Stimulated activated CD4-positive, alpha-beta T cell treated with anti-CD3 and anti-CD28 coated beads, Interleukin-2, amount 100 ng/mL, for 24 hours (primary cell): ENCODE measurements around the gene ADAMTS17.

ENCODE experiments used
- DNase-seq, 2 donors: peaks; one replicate each; pipeline ENCODE4 v3.0.0-alpha.2; 2020

Gene ADAMTS17

DNA sequence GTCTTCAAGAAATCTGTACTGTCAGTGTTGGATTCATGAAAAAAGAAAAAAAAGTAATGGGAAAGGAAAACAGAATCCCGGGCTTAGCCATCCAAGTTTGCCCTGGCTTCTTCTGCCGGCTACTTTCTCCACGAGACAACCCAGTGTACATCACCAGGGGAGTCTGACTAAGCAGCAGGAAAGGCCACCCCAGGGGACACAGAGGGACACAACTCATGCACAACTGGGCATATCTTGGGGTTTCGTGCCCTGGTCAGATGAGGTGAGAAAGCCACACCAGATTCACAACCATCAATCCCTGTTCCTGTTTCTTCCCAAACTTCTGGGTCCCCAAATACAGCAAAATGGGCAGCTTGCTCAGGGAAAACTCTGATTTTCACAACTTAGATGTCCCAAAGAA, 33.2 kb downstream of the ADAMTS17 start:
- no peak for DNase-seq

DNA sequence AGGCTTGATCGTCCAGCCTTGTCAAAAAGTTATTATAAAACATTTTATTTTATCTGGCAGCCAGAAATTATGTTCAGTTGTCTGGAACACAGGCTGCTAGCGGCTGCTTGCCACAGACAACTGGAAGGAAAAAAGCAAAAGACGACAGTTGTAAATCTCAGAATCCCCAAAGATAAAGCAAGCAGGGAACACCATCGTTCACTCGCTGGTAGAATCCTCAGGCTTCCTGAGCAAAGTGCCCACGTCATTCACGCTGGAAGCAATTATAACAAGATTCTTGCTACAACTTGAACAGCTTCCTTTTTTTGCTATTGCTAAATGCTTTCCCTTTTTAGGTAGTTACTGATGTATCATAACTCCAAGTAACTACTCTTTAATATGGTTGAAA, 33.6 kb downstream of the ADAMTS17 start:
- no peak for DNase-seq

DNA sequence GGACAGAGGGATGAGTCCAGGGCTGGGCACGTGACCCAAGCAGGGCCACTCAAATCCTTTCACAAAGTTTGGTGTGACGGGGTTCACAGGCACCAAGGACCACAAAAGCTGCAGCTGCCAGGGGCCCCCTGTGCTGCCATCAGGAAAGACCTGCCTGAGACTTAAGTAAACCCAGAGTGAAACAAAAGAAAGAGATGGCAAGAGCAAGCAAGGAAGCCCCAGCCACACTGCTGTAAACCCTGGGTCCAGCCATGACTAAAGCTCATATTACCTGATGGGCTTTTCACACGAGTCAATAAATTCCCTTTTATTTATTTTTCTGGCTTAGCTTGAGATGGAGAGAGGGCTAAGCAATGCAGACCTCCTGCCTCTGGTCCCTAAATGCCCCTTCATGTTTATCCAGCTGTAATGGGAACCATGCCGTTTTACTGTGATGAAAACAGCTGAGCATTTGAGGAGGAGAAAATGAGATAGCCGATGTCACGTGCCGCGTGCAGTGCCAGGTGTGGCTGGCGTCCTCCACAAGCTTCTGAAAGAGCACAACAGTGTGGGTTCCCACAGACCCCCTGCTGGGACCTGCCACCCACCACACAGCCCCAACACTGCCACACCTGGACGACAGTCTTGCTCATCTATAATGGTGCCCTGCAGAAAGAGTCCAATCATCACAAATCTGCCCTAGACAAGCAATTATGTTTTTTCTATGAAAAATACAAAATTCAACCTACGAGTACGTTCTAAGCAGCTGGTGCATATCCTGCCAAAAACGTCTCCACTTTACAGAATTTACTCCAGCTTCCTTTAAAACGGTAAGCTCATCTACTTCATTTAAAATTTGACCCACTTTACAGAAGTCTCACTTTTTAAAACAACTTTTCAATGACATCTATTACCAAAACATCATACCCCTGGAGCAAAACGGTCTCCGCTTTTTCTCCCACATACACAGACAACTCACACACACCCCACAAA, 34.2 kb downstream of the ADAMTS17 start:
- DNase-seq = no peak

DNA sequence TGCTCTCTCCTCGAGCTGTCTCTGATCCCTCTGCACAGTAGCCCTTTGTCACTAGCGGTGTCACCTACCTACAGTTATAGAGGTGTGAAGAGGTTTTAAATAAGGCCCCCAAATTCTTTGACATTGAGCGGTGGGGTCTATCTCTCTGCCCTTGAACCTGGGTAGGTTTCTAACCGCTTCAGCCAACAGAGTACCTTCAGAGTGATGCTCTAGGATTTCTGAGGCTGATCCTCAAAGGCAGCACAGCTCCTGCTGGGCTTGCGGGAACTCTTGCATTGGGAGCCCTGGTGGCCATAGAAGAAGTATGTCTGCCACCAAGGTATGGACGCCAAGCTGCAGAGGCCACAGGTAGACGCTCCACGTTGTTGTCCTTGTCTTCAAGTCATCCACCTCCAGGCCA, 35.7 kb downstream of the ADAMTS17 start:
- no peak for DNase-seq

DNA sequence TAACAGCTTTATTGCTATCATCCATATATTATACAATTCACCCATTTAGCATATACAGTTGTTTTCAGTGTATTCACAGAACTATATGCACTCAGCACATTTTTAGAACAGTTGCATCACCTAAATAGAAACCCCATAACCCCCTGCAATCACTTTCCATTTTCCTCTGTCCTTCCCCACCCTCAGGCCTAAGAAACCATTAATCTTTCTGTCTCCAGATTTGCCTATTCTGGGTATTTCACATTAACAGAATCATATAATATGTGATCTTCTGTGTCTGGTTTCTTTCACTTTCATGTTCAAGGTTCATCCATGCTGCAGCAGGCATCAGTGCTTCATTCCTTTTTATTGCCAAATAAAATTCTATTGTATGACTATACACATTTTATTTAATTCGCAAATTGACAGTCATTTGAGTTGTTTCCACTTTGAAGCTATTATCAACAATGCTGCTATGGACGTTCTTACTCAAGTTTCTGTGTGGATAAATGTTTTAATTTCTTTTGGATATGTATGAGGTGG, 39.8 kb downstream of the ADAMTS17 start:
- no peak for DNase-seq

DNA sequence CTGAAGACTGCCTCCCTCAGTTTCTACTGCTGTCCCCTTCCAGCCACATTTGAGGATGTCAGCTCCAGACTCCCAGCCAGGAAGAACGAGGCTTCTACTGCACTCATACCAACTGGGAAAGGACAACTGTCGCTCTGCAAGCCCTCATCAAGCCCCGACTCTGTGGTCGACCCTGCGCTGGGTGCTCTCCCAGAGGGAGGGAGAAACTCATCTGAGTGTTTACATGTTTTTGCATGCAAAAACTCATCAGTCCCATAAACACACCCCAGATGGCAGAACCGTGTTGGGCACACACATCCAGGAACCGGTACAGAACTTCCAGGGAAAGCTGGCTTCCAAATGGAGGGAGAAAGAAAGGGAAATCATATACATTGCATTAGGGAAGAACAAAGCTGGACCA, 43.5 kb downstream of the ADAMTS17 start:
- no peak for DNase-seq

DNA sequence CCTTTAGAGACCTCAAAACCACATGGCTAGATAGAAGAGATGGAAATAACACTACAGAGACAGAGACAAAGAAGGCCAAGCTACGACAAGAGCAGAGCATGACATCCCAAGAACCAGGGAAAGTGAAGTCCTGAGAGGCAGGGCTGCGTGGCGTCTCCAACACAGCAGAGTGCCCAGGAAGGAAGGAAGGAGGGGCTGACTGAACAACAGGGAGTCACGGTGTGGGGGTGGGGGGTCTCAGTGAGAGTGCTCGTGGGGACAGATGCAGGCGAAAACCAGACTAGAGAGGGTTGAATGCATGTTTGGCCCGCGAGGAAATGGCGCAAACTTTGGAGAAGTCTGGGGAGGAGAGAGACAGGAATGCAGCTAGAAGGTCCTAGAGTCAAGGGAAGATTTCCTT, 44.0 kb downstream of the ADAMTS17 start:
- DNase-seq = no peak

DNA sequence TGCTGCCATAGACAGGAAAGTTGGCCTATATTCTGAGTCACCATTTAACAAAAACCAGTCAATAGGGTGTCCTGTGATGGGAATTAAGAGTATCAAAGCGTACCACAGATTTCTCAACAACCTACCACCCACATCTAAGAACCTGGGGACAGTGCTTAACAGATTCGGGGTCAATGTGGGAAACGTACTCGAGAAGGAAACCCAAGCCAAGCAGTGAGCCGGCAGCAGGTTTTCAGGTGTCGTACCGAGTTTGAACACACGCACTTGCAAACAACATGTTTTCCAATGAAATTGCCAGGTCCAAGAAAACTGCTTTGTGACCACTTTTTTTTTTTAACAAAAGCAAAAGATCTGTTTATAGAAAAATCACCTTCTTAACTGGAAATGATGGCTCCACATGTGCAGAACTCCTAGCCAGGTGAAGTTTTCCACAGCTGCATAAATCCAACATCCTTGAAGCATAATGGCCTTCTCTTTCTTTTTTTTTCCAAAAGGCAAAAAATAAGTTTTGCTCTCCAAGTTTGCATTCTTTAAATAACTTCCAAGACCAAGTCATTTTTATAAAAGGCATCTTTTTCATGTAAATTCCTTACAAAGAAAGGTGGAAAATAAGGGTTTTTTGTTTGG, 45.7 kb downstream of the ADAMTS17 start:
- no peak for DNase-seq

DNA sequence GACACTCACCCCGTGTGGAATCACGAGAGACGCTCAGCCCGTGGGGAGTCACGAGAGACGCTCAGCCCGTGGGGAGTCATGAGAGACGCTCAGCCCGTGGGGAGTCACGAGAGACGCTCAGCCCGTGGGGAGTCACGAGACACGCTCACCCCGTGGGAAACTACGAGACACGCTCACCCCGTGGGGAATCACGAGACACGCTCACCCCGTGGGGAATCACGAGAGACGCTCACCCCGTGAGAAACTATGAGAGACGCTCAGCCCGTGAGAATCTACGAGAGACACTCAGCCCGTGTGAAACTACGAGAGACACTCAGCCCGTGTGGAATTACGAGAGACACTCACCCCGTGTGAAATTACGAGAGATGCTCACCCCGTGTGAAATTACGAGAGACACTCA, 49.8 kb downstream of the ADAMTS17 start:
- DNase-seq = no peak

DNA sequence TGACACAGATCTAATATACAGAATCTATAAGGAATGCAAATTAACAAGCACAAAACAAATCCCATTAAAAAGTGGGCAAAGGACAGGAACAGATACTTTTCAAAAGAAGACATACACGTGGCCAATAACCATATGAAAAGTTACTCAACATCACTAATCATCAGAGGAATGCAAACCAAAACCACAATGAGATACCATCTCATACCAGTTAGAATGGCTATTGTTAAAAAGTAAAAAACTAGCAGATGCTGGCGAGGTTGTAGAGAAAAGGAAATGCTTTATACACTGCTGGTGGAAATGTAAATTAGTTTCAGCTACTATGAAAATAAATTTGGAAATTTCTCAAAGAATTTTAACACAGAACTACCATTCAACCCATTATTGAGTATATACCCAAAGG, 50.7 kb downstream of the ADAMTS17 start:
- no peak for DNase-seq

DNA sequence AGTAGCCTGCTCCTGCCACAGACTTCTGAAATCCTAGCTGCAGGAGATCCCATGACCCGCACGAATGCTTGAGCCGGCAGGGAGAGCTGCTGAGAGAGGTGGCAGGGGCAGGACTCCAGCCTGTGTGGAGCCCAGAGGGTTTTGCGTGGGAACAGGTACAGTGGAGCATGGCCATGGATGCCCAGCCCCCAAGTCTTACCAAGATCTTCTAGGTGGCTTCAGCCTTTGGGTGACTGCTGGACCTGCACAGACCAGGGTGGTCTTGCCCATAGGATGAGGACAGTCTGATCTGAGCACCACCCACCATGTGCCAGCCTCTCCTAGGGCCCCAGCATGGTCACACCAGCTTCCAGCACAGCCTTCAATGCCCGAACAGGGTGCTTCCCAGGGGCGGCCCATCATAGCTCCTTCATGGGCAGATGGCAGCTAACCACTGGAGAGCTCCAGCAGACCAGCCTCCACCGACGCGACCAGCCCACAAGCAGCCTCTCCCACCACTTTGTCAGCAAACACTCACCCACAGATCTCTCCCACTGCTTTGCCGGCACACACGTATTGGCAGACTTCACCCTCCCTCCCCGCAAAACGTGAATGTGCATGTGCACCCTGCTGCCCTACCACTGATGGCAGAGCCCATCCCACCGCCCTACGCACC, 56.0 kb downstream of the ADAMTS17 start:
- DNase-seq = no peak

DNA sequence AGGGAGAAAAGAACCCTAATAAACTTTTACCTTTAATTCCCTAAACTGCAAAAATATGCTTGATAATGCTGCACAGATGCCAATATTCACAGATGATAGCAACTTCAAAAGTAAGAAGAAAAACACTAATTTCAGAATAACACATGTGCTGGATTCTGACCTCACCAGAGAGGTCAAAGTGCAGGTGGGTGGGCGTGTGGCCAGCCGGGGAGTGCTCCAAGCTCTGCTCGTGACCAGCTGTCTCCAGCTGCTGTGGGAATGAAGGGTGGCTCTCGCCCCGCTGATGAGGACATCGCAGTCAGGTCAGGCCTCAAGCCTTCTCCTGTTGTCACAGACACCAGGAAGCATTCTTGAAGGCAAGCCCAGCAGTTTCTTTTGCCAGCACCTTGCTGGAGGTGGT, 57.1 kb downstream of the ADAMTS17 start:
- no peak for DNase-seq

DNA sequence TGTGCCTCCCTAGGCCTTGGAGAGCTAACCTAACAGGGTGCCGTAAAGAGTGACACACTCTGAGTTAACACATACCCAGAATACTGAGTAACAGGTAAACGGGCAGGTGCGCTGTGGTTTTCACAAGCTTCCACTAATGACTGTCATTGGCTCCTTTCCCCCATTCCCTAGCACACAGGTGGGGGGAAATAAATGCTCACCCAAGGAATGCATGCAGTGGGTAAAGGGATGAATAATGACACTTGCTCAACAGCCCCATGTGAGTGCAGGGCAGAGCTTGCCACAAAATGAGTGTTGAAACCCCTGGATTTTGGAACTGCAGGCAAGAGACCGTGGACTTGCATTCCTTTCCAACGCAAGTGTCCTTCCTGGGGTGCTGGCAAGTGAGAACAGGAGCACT, 57.6 kb downstream of the ADAMTS17 start:
- DNase-seq = no peak

DNA sequence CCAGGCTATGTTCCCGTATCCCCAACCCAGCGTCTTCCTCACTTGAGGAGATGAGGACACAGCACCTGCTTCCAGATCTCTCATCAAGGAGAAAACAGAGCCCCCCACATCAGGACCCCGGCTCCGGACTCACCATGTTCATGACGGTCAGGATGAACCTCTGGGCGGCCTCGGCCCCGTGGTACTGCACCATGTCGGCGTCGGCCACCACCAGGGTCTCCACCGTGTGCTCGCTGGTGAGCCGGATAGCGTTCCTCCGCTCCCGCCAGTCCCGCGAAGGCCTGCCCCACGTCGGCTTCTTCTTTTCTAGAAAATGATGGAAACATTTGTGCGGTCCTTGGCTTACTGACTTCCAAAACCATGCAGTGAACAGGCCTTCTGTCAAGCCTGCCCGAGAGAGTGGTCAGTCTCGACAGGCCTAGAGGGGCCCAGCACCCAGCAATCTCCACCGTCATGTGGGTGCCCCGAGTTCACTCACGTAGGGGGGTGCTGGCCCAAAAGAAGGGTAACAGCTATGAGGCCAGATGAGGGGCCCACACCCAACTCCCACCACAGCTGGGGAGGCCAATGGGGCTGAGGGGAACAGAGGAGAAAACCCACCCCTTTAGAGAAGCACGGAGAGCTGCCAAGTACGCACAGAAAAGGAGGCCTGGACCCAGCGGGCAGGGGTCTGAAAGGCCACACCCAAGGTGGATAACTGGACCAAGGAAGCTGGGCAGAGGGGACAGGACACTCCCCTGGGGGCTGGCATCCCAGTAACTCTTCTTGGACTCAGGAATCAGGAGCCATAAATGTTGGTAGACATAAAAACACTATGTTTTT, 60.5 kb downstream of the ADAMTS17 start:
- DNase-seq = no peak

DNA sequence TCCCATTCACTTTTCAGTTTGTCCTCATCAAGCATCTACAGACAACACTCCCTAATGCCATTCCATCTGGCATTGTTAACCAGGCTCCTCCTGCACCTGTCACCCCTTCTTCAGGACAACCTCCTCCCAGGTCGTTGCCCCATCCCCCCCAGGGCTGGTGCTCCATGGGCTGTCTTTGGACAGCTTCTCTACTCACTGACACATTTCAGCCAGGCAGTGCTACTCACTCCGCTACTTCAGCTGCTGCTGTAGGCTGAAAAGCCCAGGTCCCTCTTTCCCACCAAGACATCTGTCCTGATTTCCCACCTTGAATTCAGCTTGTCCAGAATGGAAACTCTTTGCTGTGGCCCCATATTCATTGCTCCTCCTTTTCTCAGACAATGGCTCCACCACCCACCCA, 61.9 kb downstream of the ADAMTS17 start:
- no peak for DNase-seq

DNA sequence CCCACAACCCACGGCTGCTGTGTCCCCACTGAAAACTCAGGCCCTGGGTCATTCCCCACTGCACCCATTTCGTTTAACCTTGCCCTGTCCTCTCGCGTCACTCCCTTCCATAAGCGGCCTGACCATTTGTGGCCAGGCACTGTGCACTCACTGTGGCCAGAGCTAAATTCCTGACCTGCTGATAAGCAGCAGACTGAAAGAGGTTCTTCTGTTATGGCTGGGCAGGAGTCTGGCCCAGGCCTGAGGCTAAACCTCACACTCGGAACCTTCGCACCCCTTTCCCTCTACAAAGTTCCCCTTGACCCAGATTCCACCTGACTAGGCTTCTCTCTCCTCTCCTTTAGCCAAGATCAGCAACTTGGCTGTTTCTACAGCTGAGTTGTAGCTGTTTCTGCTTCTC, 62.3 kb downstream of the ADAMTS17 start:
- DNase-seq = no peak

DNA sequence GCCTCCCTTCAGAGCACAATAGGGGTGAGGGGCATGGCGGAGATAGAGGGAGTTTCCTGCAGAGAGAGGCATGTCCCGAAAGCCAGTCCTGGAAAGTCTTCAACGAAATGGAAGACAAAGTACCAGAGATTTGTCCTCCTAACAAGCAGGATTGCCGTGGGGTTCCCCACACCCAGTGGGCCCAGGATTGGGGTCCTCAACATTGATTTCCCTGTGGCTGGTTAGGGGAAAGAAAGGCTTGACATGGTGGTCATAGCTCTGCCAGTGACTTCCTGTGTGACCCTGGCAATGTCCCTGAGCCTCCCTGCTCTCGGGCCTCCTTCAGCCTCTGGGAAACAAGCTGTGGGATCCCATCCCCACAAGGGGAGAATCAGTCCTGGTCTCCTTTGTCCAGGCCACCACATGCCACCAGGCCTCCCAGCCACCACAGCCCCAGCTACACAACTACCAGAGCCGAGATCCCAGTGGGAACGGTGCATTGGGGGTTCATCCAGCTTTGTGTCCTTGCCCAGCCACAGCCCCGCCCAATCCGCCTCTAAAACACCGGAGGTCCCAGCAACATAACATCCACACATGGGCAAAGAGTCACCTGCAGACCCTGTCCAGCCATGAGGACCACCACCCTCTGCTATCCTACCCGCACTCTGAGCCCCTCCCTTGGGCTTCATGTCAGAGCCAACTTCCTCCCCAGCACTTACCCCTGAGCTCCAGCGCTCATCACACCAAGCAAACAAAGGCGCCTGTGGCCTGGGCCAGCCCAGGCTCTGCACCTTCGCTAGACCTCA, 63.0 kb downstream of the ADAMTS17 start:
- no peak for DNase-seq

DNA sequence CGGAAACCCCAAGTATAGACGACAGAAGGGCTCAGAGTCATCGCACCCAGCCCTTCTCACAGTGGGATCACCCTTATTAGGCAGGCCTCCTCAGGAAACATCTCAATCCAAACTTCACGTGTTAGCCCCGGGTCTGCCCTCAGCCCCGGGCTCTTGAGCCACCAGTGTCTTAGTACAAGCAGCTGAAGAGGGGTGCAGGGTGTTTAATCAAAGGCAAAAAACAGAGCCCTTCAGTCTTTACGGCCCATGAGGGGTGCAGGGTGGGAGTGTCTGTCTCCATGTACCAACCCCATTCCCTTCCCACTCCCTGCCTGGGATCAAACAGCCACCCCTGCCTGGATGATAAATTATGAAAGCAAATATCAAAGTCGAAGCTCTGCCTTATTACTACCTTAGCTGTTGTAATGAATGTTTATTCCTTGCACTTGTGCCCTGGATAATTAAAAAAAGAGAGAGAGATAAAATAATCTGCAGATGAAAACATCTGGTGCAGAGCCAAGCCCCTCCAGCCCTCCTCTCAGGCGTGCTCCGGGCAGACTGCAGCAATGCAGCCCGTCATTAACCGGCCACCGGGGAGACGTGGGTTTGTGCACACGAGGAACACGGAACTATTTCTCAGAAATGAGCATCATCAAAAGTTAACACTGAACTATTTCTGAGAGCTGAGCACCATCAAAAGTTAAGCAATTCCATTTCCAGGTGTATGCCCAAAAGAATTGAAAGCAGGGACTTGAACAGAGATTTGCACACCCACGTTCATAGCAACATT, 64.5 kb downstream of the ADAMTS17 start:
- no peak for DNase-seq

DNA sequence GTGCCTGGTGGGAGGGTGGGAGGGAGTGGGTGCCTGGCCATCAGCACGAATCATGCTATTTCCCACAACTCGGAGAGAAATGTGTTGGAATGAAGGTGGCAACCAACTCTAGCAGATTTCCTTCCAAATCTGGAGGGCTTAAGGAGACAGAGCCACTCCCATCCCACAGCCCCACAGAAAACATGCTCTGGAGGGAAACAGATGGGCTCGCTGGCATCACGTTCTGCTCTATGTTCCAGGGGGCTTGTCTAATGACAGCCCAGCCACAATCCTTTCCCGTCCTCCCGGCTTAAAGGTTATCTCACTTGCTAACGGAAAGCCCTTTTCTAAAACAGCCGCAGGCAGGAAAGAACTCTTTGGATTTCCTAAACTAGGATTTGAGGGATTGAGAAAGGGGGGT, 65.3 kb downstream of the ADAMTS17 start:
- no peak for DNase-seq

DNA sequence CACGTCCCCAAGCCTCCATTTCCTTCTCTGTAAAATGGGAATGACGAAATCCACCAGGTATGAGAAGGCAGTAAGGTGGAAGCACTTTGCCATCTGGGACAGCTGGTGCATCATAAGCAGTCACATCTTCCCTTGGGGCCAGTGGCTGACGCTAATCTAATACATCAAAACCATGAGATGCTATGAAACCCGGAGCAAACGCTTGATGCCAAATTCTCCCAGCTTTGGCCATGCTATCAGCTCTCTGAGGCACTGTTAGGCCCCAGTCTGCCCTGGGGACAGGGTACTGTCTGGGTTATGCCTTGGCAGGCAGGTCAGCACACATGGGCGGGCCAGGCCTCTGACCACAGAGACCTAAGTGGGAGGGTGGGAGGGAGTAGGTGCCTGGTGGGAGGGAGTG, 66.1 kb downstream of the ADAMTS17 start:
- no peak for DNase-seq

DNA sequence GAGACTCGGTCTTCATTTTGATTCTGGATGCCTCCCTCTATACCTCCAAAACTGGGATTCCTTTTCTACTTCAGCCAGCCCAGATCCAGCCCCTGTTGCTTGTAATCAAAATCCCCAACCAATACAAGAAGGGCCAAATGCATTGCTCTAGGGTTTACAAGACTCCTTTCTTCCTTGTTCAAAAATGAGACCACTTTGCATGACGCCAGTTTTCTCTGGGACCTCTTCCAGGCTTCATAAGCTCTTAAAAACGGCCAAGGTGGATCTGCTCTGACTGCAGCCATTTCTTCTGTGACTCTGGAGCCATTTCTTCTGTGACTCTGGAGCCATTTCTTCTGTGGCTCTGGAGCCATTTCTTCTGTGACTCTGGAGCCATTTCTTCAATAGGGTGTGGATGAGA, 71.9 kb downstream of the ADAMTS17 start:
- no peak for DNase-seq
